Activated T-cell treated with anti-CD3 and anti-CD28 coated beads, Interleukin-2, amount 50 U/mL, for 1 hour (primary cell): ENCODE data around the gene NPY2R.

Source experiments
- DNase-seq: peaks from one replicate; pipeline ENCODE4 v3.0.0-alpha.2; 2020

The NPY2R gene

GRCh38 chr4:155249016-155249566 is 40.7 kb downstream of the NPY2R start:
- DNase-seq, result no peak

GRCh38 chr4:155252327-155252726 is 43.9 kb downstream of the NPY2R start:
- DNase-seq, result no peak

- no peak for DNase-seq
Measured at GRCh38 chr4:155263480-155263879, 55.0 kb downstream of the NPY2R start.

- DNase-seq, result no peak
Measured at GRCh38 chr4:155265113-155265512, 56.7 kb downstream of the NPY2R start.
